ENCODE results near the gene DYRK2.

DYRK2 gene

DNA sequence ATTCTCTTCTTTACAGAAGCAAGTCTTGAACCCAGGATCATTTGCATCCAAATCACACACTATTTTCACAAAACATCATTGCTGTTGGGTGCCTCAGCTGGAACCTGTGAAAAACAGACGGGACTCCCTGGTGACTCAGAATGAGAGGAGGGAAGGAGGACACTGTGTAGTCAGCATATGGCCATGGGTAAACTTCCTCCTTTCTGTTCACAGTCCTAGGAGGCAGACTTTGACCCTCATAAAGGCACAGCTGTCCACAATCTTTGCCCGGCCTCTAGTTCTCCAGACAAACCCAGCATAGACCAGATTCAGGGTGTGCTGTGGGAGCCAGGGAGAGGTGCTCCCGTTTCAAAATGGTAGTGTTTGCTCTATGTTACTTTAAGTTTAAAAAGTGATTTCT, 62.0 kb downstream of the DYRK2 start:
- H3K27me3 ChIP-seq: no peaks in the 10 kb centered on the region
- H3K9me3 ChIP-seq (replicated peaks in 1 of 11): no peaks in the 10 kb centered on the region
- no peaks in the 10 kb centered on the region for H4K20me1 ChIP-seq
- no peak overlapping the region for H3K4me3 ChIP-seq
- no peak overlapping the region for H3K9ac ChIP-seq
- H3K4me2 ChIP-seq: peak overlapping the region in 3 of 11 experiments; percentile 54 to 79 (median 75); a peak in 6 of 22 replicates
- TF ChIP-seq Cebpa-rat (IDR thresholded peaks at IDR 0.05): no peak
- H3K4me1 ChIP-seq: peaks cover 7 to 18% (median 8%) of the 10 kb centered on the region in 10 experiments
- peak overlapping the region in 2 of 11 experiments; percentile 11 to 27; a peak in 1 of 22 replicates for H3K27ac ChIP-seq
- no peaks in the 10 kb centered on the region for H3K36me3 ChIP-seq

DNA sequence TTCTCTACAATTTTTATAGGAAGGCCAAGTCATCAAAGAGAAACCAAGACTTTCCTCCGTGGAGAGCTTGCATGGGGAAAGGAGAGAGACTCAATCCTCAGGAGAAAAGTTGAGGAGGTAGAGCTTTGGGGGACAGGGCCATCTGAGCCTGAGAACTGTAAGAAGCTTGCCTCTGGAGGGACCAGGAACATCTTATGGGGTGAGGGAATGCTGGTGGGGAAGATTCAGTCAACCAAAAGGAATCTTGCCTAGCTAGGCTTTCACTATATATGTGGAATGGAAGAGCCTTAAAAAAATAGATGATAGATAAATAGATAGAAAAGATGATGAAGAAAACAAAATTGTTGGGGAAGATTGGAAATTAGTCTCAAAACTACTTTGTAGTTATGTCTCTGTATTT, 63.5 kb downstream of the DYRK2 start:
- no peak overlapping the region for H3K4me3 ChIP-seq
- H3K9me3 ChIP-seq (replicated peaks in 1 of 11): no peaks in the 10 kb centered on the region
- no peak overlapping the region for H3K4me2 ChIP-seq
- no peaks in the 10 kb centered on the region for H3K36me3 ChIP-seq
- no peaks in the 10 kb centered on the region for H3K27me3 ChIP-seq
- no peak for TF ChIP-seq Cebpa-rat (IDR thresholded peaks at IDR 0.05)
- H3K9ac ChIP-seq: no peak overlapping the region
- H3K27ac ChIP-seq: no peak overlapping the region
- no peaks in the 10 kb centered on the region for H4K20me1 ChIP-seq
- peaks cover 0 to 15% (median 0%) of the 10 kb centered on the region in 10 experiments; a peak in 9 of 20 replicates for H3K4me1 ChIP-seq

DNA sequence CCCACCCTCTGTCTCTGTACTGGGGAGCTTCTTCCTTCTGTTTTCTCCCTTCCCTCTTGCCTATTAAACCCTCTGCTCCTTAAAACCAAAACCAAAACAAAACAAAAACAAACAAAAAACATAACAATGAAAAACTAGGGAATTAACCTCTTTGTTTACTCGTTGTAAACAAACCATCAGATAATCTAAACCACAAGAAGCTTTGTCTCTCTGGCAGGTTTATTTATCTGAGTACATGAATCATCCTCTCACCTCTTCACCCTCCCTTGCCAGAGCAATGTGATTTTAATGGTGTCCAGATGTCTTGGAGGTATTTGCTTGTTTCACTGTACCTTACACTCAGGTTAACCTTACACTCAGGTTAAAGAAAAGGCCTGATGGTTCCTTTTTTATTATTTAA, 66.1 kb downstream of the DYRK2 start:
- Histone ChIP-seq H4K20me1 (no peaks in the 10 kb centered on the region), H3K36me3 (no peaks in the 10 kb centered on the region), H3K4me2 (no peak overlapping the region), H3K4me1 (peaks cover 0 to 15% (median 0%) of the 10 kb centered on the region in 10 experiments; a peak in 9 of 20 replicates), H3K27me3 (no peaks in the 10 kb centered on the region), H3K9ac (no peak overlapping the region), H3K4me3 (no peak overlapping the region), H3K27ac (no peak overlapping the region), H3K9me3 (replicated peaks in 1 of 11) (peaks cover 0 to 10% (median 0%) of the 10 kb centered on the region in 11 experiments; a peak in 3 of 22 replicates)
- no peak for TF ChIP-seq Cebpa-rat (IDR thresholded peaks at IDR 0.05)
